Activated naive CD8-positive, alpha-beta T cell (primary cell): ENCODE measurements around the gene KCNQ1.

Source experiments
- H3K27ac Mint-ChIP-seq: one replicate; pipeline ENCODE4 v1.8.0; 2021; ENCODE audit warnings: mixed read lengths
- H3K27me3 Mint-ChIP-seq: one replicate; pipeline ENCODE4 v1.8.0; 2021; ENCODE audit warnings: mixed read lengths
- H3K36me3 Mint-ChIP-seq: one replicate; pipeline ENCODE4 v1.8.0; 2021; ENCODE audit warnings: mixed read lengths
- H3K4me1 Mint-ChIP-seq: one replicate; pipeline ENCODE4 v1.8.0; 2021; ENCODE audit warnings: low read depth, mixed read lengths
- H3K4me3 Mint-ChIP-seq: one replicate; pipeline ENCODE4 v1.8.0; 2021; ENCODE audit warnings: mild to moderate bottlenecking, mixed read lengths
- H3K9me3 Mint-ChIP-seq: one replicate; pipeline ENCODE4 v1.8.0; 2021; ENCODE audit warnings: low read depth, mixed read lengths

KCNQ1 gene

DNA sequence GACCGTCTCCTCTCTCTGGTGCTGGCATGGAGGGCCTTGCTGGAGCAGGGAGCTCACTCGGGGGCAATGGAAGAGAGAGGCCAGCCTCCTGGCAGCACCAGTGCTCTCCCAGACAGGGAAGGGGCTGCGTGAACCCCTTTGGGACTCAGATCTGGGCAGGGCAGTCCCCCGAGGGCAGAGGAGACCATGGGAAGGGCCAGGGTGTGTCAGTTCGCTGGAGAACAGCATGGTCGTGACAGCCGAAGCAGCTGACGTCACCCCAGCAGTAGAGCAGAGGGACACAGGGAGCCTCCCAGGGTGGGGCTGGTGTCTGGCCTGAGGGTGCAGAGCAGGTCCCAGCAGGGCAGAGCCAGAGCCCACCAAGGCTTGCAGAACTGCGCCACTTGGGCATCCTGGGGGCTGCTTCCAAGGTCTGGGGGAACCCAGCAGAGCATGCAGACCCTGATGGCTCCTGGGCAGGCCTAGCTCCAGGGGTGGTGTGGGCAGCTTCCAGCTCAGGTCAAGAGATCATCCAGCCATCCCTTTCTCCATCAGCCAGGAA is 326.0 kb downstream of the KCNQ1 start:
- peaks cover 11% of the 10 kb centered on the region for H3K36me3 Mint-ChIP-seq
- H3K9me3 Mint-ChIP-seq: no peaks in the 10 kb centered on the region
- no peak overlapping the region for H3K27ac Mint-ChIP-seq
- H3K4me3 Mint-ChIP-seq: no peak overlapping the region
- H3K27me3 Mint-ChIP-seq: no peaks in the 10 kb centered on the region
- H3K4me1 Mint-ChIP-seq: peaks cover 25% of the 10 kb centered on the region

DNA sequence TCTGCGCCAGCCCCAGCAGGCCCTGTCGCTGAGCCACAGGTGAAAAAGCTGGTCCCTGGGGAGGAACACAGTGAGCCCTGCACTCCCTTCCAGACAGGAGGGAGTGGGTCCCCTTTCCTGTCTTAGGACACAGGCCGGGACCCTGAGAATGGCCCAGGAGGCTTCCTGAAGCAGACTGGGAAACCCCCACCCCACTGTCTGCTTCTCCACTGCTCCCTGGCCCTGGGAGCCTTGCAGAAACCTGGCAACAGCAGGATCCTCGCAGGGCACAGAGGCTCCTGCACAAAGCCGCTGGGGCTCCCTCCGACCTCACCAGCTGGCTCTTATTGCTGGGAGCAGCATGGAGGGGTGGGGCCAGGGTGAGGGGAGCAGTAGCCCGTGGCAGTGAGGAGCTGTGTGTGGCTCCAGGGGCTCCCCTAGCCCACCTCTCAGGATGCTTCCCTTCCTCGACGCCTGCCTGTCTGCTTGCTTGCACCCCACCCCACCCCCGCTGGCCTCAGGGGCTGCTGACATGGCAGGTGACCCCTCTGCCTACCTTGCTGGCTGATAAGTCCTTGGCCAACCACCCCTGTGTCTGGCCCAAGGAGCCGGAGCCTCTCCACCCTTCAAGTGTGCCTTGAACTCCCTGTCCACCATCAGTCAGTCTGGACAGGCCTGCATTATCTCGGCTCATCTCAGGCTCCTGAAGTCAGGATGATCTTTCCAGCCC is 327.1 kb downstream of the KCNQ1 start:
- Mint-ChIP-seq H3K27ac (no peak overlapping the region), H3K4me1 (peaks cover 25% of the 10 kb centered on the region)

DNA sequence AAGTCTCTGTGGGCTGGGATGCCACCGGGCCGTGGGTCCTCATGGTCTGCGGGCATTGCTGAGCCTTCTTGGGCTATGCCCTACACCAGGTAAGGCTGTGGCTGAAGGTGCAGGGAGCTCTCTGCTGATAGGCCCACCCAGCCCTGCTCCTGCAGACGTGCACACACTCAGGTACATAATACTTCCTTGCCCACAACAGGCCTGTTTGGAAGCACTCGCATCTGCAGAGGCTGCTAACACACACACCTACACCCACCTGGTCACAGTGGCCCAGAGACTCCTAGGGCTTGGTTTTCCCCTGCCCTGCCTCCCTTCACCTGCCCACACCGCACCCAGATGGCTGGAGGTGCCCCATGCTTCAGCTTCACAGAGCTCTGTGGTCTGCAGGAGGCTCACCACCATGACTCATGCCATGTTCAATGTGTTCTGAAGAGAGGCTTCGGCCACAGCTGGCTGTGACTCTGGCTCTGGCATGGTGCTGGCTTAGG is 327.8 kb downstream of the KCNQ1 start:
- no peaks in the 10 kb centered on the region for H3K27me3 Mint-ChIP-seq

More for the DNA sequence above, 327.1 kb downstream of the KCNQ1 start:
- Mint-ChIP-seq H3K36me3 (peaks cover 7% of the 10 kb centered on the region), H3K27me3 (no peaks in the 10 kb centered on the region), H3K9me3 (no peaks in the 10 kb centered on the region), H3K4me3 (no peak overlapping the region)

DNA sequence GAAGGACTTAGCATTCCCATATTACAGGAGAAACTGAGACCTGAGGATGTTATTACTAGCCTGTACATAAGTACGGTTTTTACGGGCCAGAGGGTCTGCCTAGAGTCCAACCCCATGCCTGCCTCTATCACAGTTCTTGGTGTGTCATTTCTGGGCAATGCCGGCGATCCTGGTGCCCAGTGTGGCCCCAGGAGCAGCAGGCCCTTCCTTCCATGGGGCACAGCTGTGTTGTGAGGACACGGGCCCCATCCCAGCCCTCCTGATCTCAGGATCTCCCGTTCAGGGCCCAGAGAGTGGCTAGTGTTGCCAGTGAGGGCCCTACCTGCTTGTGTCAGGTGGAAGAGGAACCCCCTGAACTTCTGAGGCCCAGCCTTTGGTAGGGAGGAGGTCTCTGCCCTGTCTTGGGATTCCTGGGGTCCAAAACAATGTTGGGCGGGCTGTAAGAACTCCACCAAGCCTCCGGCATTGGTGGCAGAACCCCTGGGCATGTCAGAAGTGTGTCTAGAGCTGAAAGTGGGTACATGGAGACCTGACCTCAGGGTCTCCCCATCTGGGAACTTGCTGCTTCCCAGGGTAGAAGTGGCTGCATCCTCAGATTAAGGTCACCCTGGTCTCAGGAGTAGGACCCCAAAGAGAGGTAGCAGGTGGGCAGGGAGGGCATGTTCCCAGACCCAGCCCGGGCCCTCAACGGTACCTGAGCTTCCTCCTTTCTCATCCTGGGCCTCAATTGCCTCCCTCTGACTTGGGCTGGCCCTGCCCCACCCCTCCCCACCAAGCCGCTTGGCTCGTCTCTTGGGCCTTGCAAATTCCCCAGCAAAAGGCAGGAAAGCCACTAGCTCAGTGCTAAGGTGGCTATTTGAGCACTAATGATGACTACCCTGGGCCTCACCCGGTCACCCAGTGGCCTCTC is 329.6 kb downstream of the KCNQ1 start:
- no peak overlapping the region for H3K27ac Mint-ChIP-seq
- H3K36me3 Mint-ChIP-seq: peaks cover 7% of the 10 kb centered on the region

More for the DNA sequence above, 327.8 kb downstream of the KCNQ1 start:
- no peak overlapping the region for H3K27ac Mint-ChIP-seq
- peaks cover 7% of the 10 kb centered on the region for H3K36me3 Mint-ChIP-seq
- H3K9me3 Mint-ChIP-seq: no peaks in the 10 kb centered on the region
- H3K4me3 Mint-ChIP-seq: no peak overlapping the region
- H3K4me1 Mint-ChIP-seq: peaks cover 25% of the 10 kb centered on the region

DNA sequence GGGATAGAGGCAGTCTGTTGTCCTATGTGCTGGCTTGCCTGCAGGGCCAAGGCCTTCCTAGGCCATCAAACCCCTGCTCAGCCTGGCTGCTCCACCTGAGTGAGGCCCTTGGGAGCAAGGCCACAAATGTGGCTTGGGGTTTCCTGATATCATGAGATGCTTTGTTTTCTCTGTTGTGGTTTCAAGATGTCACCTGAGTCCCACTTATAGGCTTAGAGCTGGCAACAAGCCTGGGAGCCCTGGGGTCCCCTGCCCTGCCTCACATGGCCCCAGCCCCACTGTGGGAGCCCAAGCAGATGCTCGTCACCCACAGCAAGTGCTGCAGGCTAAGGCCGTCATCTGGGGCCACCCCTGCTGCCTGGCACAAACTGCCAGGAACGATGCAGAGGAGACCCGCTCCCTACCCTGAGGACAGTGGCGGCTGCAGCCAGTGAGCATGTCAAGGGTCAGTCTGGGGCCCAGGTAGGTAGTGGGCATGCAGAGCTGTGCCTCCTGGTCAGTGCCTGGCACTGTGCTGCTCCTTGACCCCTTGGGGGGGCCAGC is 330.3 kb downstream of the KCNQ1 start:
- H3K36me3 Mint-ChIP-seq: peaks cover 7% of the 10 kb centered on the region
- no peak overlapping the region for H3K27ac Mint-ChIP-seq
- H3K4me1 Mint-ChIP-seq: peaks cover 25% of the 10 kb centered on the region
- H3K4me3 Mint-ChIP-seq: no peak overlapping the region
- no peaks in the 10 kb centered on the region for H3K27me3 Mint-ChIP-seq
- H3K9me3 Mint-ChIP-seq: no peaks in the 10 kb centered on the region

More for the DNA sequence above, 329.6 kb downstream of the KCNQ1 start:
- Mint-ChIP-seq H3K4me1 (peaks cover 25% of the 10 kb centered on the region), H3K27me3 (no peaks in the 10 kb centered on the region), H3K9me3 (no peaks in the 10 kb centered on the region), H3K4me3 (no peak overlapping the region)

DNA sequence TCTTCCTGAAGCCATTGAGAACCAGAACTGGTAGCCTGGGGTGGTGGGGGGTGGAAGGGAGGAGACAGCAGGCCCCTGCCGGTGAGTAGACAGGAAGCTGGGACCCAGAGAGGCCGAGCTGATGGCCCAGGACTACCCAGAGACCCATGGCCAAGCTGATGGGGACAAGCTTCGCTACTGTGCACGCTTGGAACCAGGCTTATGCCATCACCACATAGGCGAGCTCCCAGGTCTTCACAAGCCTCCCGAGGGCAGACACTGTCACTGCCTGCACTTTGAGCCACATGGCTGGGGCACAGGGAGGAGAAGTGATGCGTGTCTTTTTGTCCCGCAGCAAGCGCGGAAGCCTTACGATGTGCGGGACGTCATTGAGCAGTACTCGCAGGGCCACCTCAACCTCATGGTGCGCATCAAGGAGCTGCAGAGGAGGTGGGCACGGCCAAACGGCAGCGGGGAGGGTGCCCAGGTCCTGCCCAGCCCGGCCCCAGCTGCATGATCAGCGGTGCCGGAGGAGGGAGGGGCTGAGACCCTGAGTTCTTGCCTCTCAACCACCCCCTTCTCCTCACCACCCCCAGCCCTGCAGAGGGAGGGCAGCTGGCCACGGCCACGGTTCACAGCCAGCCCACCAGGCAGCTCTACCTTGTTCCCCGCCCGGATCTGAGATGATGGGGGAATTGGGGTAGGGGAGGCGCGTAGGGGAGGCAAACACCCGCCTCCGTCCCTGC is 331.0 kb downstream of the KCNQ1 start:
- Mint-ChIP-seq H3K27me3 (no peaks in the 10 kb centered on the region), H3K4me3 (no peak overlapping the region), H3K27ac (no peak overlapping the region), H3K4me1 (peaks cover 25% of the 10 kb centered on the region), H3K9me3 (no peaks in the 10 kb centered on the region), H3K36me3 (peaks cover 7% of the 10 kb centered on the region)

DNA sequence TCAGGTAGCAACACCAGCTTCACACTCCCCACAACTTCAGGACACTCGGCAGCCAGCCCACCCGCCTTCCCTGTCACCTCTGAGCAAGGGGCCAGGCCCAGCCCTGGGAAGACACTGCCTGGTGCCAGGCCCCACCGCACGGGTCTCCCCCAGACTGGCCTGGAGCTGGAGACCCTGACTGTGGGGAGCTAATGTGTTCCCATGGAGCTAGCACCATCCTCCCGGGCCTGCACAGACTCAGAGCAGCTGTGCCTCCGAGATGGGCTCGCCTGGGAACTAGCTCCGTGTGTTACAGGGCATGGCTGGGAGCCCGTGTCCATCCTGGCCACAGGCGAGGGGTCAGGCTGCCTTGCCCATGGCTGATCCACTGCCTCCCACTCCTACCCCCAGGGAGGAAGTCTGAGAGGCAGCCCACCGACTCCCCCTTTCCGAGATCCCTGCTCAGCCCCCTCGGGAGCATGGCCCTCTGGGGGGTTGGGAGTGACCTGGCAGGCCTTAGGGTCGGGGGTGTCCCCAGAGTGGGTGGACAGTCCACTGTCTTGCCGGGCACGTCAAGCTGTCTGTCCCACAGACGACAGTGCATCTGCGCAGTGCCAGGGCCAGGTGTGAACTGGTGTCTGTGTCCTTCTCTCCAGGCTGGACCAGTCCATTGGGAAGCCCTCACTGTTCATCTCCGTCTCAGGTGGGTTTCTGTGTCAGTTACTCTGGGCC is 331.7 kb downstream of the KCNQ1 start:
- H3K27ac Mint-ChIP-seq: no peak overlapping the region
- no peaks in the 10 kb centered on the region for H3K9me3 Mint-ChIP-seq
- H3K27me3 Mint-ChIP-seq: no peaks in the 10 kb centered on the region
- H3K4me3 Mint-ChIP-seq: no peak overlapping the region
- peaks cover 22% of the 10 kb centered on the region for H3K4me1 Mint-ChIP-seq
- peaks cover 4% of the 10 kb centered on the region for H3K36me3 Mint-ChIP-seq

DNA sequence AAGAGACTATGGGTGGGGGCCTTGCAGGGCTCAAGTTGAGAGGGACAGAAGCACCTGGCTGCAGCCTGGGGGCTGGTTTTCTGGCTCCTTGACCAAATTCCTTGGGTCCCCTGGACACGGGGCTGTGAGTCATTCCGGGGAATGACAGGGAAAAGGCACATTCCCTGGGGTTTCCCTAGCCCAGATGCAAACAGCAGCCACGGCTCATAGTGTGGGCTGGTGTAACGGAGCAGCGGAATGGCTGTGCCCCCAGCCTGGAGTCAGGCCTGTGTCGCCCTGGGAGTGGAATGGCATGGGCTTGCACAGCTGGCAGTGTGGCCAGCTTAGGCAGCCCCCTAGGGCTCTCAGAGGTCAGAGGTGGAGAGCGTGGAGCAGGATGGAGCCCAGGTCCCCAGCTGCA is 332.6 kb downstream of the KCNQ1 start:
- Mint-ChIP-seq H3K27me3 (no peaks in the 10 kb centered on the region), H3K4me3 (no peak overlapping the region), H3K9me3 (no peaks in the 10 kb centered on the region), H3K36me3 (peaks cover 4% of the 10 kb centered on the region), H3K27ac (no peak overlapping the region), H3K4me1 (peaks cover 21% of the 10 kb centered on the region)

DNA sequence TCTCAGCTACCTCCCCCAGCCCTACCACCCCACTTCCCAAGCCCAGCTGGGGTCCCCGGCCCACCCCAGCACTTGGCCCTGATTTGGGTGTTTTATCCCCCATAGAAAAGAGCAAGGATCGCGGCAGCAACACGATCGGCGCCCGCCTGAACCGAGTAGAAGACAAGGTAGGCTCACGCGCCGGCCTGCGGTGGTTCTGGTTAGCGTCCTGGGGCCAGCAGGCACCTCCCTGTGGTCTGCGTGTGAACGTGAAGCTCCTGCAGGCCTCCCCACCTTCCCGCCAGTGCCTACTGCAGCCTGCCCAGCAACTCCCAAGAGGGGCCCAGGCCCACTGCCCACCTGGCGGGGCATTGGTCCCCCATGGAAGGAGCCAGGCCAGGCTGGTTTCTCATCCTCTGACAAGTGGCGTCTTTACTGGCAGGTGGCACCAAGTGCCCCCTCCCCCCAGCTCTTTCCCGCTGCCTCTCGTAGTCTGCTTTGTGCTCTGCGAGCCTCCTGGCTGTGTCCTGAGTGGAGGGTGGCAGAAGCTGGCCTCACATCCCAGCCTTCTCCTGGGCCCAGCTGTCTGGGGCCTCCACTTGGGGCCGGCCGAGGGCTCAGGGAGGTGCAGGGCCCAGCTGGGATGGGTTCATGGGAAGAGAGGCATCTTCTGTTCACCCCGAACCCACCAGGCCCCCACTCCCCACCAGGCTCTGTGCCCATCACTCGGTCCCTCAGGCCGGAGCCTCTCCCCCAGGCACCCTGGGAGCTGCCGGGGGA is 333.2 kb downstream of the KCNQ1 start:
- Mint-ChIP-seq H3K36me3 (no peaks in the 10 kb centered on the region), H3K4me3 (no peak overlapping the region), H3K27me3 (no peaks in the 10 kb centered on the region), H3K27ac (no peak overlapping the region), H3K4me1 (peaks cover 17% of the 10 kb centered on the region), H3K9me3 (no peaks in the 10 kb centered on the region)

DNA sequence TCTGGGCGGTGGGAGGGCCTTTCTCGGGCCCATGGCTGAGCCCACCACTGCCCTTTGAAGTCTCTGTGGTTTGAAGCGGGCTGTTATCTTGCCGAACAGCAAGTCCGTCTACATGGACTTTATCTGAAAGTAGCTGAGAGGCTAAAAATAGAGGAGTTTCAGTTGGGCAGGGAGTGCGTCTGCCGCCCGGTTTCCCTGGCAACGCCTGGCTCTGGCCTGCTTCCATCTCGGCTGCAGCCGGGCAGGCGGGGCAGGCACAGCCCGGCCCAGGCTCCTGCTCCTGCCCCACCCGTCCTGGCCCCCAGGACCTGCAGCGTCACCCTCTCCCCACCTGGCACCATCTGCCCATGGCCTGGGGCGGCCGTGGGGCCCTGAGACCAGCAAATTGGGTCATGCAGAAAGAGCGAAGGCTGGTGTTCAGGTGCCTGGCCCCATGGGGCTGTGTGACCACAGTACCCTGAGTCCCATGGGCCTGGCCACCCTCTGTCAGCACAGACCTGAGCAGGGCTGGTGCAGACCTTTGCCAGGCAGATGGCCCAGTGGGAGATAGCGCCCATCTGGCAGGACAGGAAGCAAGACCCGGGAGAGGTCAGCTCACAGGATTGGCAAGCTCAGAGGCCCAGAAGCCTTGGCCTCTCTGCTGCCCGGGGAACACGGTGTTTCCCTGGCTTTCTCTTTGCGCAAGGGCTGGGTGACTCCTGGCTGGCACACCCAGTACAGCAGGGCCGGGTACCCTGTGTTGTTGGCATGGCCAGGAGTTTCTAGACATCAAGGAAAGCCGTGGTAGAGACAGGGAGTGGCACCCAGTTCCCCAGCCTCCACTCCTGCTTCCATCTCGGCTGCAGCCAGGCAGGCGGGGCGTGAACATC is 334.1 kb downstream of the KCNQ1 start:
- Mint-ChIP-seq H3K27me3 (no peaks in the 10 kb centered on the region), H3K27ac (no peak overlapping the region), H3K36me3 (no peaks in the 10 kb centered on the region), H3K4me3 (no peak overlapping the region), H3K4me1 (peaks cover 10% of the 10 kb centered on the region), H3K9me3 (no peaks in the 10 kb centered on the region)

DNA sequence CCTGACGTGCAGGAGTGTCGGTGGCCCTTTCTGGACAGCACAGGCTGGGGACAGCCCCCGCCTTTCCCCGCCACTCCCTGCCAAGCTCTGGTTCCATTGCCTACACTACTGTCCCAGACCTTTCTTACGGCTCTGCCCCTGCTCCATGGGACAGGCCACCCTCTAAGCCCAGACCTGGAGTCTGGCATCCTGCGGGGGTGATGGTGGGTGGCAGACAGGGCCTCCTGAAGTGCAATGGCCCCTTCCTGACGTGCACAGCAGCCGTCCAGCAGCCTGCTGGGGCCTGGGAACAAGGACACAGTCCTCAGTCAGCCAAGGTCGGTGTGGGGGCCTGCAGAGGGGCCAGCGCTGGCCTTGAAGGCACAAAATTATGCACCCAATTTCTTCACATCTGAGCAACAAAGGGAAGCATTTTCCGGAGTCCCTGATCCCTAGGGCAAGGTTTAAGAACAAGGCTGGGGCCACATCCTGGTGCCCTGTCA is 334.7 kb downstream of the KCNQ1 start:
- Mint-ChIP-seq H3K4me3 (no peak overlapping the region), H3K27me3 (no peaks in the 10 kb centered on the region), H3K9me3 (no peaks in the 10 kb centered on the region), H3K4me1 (peaks cover 6% of the 10 kb centered on the region), H3K36me3 (no peaks in the 10 kb centered on the region), H3K27ac (no peak overlapping the region)

DNA sequence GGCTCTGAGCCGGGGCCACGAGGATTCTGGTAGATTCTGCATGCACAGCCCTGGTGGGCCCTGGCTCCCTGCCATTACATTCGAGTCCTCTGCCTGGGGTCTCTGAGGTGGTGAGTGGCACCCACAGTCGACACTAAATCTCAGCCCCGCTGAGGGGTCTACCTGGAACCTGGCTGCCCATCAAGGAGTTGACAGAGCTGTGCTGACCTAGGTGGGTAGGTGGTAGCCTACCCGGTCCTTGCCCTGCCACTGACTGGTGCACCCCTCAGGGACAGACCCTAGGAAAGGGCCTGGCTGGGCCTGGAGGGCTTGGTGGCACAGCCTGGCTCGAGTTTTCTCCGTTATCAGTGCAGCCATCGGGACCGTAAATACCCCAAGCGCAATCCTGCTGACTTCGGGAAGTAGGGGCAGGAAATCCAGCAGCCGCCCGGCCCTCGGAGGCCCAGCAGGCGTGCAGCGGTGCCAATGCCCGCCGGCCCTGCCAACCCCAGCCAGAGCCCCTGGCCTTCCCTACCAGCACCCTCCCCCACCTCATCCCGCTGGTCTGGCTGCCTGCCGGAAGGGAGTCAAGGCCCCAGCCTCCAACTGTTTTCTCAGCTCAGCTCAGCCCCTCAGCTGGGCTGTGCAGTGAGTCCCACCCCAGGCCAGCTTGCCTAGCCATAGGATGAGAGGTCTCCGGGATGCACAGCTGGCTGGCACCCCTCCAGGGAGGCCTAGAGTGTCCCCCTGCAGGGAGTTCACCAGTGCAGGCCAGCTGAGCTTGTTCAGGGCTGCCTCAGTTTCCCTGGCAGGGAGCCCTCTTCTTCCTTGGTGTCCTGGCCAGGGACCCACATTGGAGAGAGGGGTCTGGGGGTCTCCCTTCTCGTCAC is 335.4 kb downstream of the KCNQ1 start:
- Mint-ChIP-seq H3K27ac (no peak overlapping the region), H3K9me3 (no peaks in the 10 kb centered on the region), H3K27me3 (no peaks in the 10 kb centered on the region), H3K4me1 (peaks cover under 1% of the 10 kb centered on the region), H3K4me3 (no peak overlapping the region), H3K36me3 (no peaks in the 10 kb centered on the region)
